Measurements from ENCODE around the gene CCSAP. TPM values are rescaled to one million over a fixed set of nuclear protein-coding genes. Genes with fewer than 3 reads are reported as not detected.

The CCSAP gene
- total and polyA plus RNA-seq, 12 donors = 1.7 to 5.4 (median 4.0) TPM

DNA sequence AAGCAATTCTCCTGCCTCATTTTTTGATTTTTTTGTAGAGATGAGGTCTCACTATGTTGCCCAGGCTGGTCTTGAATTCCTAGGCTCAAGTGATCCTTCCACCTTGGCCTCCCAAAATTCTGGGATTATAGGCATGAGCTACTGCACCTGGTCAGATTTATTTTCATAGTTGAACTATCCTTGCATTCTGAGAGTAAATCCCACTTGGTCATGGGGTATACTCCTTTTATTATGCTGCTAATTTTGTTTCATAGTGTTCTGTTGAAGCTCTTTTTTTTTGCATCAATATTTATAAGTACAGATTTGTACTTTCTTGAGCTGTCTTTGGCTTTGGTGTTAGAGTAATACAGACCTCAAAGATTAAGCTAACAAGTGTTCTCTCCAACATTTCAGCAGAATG lies 12.8 kb upstream of the CCSAP start:
- Histone ChIP-seq H3K27me3 (peaks cover 4% of the 10 kb centered on the region), H3K4me3 (no peak overlapping the region), H3K9me3 (replicated peaks in 1 of 3) (no peaks in the 10 kb centered on the region), H3K36me3 (replicated peaks in 1 of 2) (no peaks in the 10 kb centered on the region), H3K27ac (no peak overlapping the region), H3K4me1 (replicated peaks in 1 of 2) (no peaks in the 10 kb centered on the region)
- no peak for DNase-seq
- intact Hi-C loops (cut with DNase I) = no loop called here
- TF ChIP-seq POLR2A (IDR thresholded peaks at IDR 0.05) = no peak

DNA sequence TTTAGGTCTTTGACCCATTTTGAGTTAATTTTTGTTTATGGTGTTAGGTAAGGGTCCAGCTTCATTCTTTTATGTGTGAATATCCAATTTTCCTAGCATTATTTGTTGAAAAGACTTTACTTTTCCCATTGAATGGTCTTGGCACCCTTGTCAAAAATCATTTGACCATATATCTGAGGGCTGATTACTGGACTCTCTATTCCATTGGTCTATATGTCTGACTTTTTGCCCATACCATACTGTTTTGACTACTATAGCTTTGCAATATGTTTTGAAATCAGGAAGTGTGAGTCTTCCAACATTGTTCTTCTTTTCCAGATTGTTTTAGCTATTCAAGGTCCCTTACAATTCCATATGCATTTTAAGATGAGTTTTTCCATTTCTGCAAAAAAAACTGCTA lies 11.4 kb upstream of the CCSAP start:
- intact Hi-C loops (cut with DNase I) = no loop called here
- Histone ChIP-seq H3K27ac (no peak overlapping the region), H3K4me3 (no peak overlapping the region), H3K27me3 (peaks cover 4% of the 10 kb centered on the region), H3K4me1 (replicated peaks in 1 of 2) (no peaks in the 10 kb centered on the region), H3K36me3 (replicated peaks in 1 of 2) (no peaks in the 10 kb centered on the region), H3K9me3 (replicated peaks in 1 of 3) (no peaks in the 10 kb centered on the region)
- no peak for DNase-seq
- no peak for TF ChIP-seq POLR2A (IDR thresholded peaks at IDR 0.05)
- TF ChIP-seq, protein P1, sequence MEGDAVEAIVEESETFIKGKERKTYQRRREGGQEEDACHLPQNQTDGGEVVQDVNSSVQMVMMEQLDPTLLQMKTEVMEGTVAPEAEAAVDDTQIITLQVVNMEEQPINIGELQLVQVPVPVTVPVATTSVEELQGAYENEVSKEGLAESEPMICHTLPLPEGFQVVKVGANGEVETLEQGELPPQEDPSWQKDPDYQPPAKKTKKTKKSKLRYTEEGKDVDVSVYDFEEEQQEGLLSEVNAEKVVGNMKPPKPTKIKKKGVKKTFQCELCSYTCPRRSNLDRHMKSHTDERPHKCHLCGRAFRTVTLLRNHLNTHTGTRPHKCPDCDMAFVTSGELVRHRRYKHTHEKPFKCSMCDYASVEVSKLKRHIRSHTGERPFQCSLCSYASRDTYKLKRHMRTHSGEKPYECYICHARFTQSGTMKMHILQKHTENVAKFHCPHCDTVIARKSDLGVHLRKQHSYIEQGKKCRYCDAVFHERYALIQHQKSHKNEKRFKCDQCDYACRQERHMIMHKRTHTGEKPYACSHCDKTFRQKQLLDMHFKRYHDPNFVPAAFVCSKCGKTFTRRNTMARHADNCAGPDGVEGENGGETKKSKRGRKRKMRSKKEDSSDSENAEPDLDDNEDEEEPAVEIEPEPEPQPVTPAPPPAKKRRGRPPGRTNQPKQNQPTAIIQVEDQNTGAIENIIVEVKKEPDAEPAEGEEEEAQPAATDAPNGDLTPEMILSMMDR (IDR thresholded peaks at IDR 0.05) = no peak

DNA sequence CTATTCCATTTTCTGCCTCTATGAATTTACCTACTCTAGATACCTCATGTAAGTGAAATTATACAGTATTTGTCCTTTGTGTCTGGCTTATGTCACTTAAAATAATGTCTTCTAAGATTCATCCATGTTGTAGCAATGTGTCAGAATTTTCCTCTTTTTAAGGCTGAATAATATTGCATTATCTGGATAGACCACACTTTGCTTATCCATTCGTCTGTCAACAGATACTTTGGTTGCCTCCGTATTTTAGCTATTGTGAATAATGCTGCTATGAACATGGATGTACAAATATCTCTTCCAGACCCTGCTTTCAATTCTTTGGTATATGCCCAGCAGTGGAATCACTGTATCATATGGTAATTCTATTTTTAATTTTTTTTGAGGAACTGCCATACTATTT lies 10.1 kb upstream of the CCSAP start:
- Histone ChIP-seq H3K27ac (no peak overlapping the region), H3K4me3 (no peak overlapping the region), H3K9me3 (replicated peaks in 1 of 3) (no peaks in the 10 kb centered on the region), H3K36me3 (replicated peaks in 1 of 2) (no peaks in the 10 kb centered on the region), H3K4me1 (replicated peaks in 1 of 2) (no peaks in the 10 kb centered on the region), H3K27me3 (peaks cover 4% of the 10 kb centered on the region)
- TF ChIP-seq POLR2A (IDR thresholded peaks at IDR 0.05) = no peak
- TF ChIP-seq, protein P1 (IDR thresholded peaks at IDR 0.05) = no peak
- 72 to 90% (median 77%) methylated on average over 2 of the region's 2 CpGs for whole genome bisulfite sequencing, 4 donors
- intact Hi-C loops (cut with DNase I) = no loop called here
- no peak for DNase-seq

DNA sequence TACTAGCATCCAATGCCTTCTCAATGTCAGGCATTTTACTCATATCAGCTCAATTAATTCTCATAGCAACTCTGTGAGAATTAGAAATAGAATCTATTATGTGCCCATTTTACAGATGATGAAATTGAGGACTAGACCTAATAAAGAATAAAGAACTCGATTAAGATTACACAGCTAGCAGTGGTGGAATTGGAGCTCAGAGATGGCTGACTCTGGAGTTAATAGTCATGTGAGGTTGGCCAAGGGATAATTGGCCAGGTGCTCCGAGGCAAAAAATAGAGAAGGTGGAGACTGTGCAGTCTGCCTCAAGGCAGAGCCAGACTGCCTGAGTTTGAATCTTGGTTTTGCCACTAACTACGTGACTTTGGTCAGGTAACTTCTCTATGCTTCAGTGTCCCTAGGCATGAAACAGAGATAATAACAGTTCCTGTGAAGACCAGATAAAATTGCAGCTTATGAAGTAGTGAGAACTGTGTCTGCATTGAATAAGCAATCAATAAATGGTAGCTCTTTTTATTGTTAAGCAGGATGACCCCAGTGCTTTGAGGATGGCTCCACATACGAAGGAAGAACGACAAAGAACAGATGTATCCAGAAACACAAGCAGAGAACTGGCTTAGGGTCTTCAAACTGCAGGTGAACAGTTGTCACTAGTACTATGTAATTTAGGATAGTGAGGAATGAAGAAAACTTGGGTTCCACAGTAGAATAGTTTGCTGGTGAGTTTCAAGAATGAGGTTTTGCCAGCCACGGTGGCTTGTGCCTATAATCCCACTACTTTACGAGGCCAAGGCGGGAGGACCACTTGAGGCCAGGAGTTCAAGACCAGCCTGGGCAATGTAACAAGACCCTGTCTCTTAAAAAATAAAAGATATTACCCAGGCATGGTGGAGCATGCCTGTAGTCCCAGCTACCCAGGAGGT lies 6.9 kb upstream of the CCSAP start:
- Histone ChIP-seq H3K36me3 (replicated peaks in 1 of 2) (no peaks in the 10 kb centered on the region), H3K9me3 (replicated peaks in 1 of 3) (no peaks in the 10 kb centered on the region), H3K27me3 (peaks cover 4% of the 10 kb centered on the region), H3K4me1 (replicated peaks in 1 of 2) (no peaks in the 10 kb centered on the region), H3K27ac (no peak overlapping the region), H3K4me3 (no peak overlapping the region)
- no peak for DNase-seq
- intact Hi-C loops (cut with DNase I) = loop anchor here in 1 of 2 donors (10.0 kb wide), 1 partner anchor 75 kb away; the partner anchor contains the start of gene RAB4A
- no peak for TF ChIP-seq POLR2A (IDR thresholded peaks at IDR 0.05)
- TF ChIP-seq, protein P1 (IDR thresholded peaks at IDR 0.05) = no peak
- WGBS, 4 donors = 73 to 85% (median 77%) methylated on average over 8 of the region's 8 CpGs

Measured in adrenal gland (tissue), 12 donors.